GM06990 (cell line): ENCODE measurements around the gene RIOK3.

Source experiments
- DNase-seq: peaks from one replicate; pipeline ENCODE4 v3.0.0-alpha.2; 2011; ENCODE audit not compliant: insufficient read length; ENCODE audit errors: extremely low read depth
- H3K27me3 ChIP-seq: replicated peaks from 2 replicates; pipeline ENCODE4 v1.6.0; 2011; ENCODE audit warnings: low read length; ENCODE audit not compliant: control insufficient read depth, insufficient read depth
- H3K36me3 ChIP-seq: 2 replicates; pipeline ENCODE4 v1.5.1; 2011; ENCODE audit warnings: low read length; ENCODE audit not compliant: control insufficient read depth, insufficient read depth
- H3K4me3 ChIP-seq: replicated peaks from 2 replicates; pipeline ENCODE4 v1.5.1; 2011; ENCODE audit warnings: low read depth, mild to moderate bottlenecking, control low read depth, low read length
- CTCF ChIP-seq: IDR thresholded peaks from 2 replicates; pipeline ENCODE4 v1.5.1; 2011; ENCODE audit warnings: low read length, control low read depth, mild to moderate bottlenecking, inconsistent platforms; ENCODE audit not compliant: insufficient read depth, poor library complexity, severe bottlenecking

The RIOK3 gene

GRCh38 chr18:23529604-23530003, 76.5 kb downstream of the RIOK3 start:
- no peak for DNase-seq
- no peak for TF ChIP-seq CTCF
- Histone ChIP-seq H3K27me3 (no peaks in the 10 kb centered on the region), H3K36me3 (peaks cover 36% of the 10 kb centered on the region), H3K4me3 (no peak overlapping the region)

- Histone ChIP-seq H3K4me3 (no peak overlapping the region), H3K27me3 (no peaks in the 10 kb centered on the region), H3K36me3 (peaks cover 39% of the 10 kb centered on the region)
- no peak for TF ChIP-seq CTCF
- DNase-seq: no peak
These were observed 77.1 kb downstream of the RIOK3 start for GRCh38 chr18:23530195-23530594.

- Histone ChIP-seq H3K27me3 (no peaks in the 10 kb centered on the region), H3K36me3 (peaks cover 36% of the 10 kb centered on the region), H3K4me3 (no peak overlapping the region)
- no peak for TF ChIP-seq CTCF
- no peak for DNase-seq
These were observed 78.8 kb downstream of the RIOK3 start for GRCh38 chr18:23531912-23532311.
